CD4-positive, alpha-beta T cell treated with Interleukin-17A for 1 hour (primary cell): Measurements from ENCODE around the gene CCDC106.

ENCODE experiments used
- DNase-seq: peaks from one replicate; pipeline ENCODE4 v3.0.0-alpha.2; 2020

The CCDC106 gene

DNA sequence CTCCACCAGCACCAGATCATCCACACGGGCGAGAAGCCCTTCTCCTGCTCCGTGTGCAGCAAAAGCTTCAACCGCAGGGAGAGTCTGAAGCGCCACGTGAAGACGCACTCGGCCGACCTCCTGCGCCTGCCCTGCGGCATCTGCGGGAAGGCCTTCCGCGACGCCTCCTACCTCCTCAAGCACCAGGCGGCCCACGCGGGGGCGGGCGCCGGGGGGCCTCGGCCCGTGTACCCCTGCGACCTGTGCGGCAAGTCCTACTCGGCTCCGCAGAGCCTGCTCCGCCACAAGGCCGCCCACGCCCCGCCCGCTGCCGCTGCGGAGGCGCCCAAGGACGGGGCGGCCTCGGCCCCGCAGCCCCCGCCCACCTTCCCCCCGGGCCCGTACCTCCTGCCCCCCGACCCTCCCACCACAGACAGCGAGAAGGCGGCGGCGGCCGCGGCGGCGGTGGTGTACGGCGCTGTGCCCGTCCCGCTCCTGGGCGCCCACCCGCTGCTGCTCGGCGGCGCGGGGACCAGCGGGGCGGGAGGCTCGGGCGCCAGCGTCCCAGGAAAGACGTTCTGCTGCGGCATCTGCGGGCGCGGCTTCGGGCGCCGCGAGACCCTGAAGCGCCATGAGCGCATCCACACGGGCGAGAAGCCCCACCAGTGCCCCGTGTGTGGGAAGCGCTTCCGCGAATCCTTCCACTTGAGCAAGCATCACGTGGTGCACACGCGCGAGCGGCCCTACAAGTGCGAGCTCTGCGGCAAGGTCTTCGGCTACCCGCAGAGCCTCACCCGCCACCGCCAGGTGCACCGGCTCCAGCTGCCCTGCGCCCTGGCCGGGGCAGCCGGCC lies 33.1 kb upstream of the CCDC106 start:
- DNase-seq: no peak

DNA sequence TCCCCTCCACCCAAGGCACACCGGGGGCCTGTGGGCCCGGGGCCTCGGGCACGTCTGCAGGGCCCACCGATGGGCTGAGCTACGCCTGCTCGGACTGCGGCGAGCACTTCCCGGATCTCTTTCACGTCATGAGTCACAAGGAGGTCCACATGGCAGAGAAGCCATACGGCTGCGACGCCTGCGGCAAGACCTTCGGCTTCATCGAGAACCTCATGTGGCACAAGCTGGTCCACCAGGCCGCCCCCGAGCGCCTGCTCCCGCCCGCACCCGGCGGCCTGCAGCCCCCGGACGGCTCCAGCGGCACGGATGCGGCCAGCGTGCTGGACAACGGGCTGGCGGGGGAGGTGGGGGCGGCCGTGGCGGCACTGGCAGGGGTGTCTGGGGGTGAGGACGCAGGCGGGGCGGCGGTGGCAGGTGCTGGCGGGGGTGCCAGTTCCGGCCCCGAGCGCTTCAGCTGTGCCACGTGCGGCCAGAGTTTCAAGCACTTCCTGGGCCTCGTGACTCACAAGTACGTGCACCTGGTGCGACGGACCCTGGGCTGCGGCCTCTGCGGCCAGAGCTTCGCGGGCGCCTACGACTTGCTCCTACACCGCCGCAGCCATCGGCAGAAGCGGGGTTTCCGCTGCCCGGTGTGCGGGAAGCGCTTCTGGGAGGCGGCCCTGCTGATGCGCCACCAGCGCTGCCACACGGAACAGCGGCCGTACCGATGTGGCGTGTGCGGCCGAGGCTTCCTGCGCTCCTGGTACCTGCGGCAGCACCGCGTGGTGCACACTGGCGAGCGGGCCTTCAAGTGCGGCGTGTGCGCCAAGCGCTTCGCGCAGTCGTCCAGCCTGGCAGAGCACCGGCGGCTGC lies 32.2 kb upstream of the CCDC106 start:
- no peak for DNase-seq

DNA sequence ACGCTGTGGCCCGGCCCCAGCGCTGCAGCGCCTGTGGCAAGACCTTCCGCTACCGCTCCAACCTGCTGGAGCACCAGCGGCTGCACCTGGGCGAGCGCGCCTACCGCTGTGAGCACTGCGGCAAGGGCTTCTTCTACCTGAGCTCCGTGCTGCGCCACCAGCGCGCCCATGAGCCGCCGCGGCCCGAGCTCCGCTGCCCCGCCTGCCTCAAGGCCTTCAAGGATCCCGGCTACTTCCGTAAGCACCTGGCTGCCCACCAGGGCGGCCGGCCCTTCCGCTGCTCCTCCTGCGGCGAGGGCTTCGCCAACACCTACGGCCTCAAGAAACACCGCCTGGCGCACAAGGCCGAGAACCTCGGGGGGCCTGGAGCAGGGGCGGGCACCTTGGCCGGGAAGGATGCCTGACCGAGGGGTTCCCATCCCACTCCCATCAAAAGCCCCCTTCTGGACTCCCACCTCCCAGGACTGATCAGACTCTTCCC lies 31.6 kb upstream of the CCDC106 start:
- DNase-seq: no peak

DNA sequence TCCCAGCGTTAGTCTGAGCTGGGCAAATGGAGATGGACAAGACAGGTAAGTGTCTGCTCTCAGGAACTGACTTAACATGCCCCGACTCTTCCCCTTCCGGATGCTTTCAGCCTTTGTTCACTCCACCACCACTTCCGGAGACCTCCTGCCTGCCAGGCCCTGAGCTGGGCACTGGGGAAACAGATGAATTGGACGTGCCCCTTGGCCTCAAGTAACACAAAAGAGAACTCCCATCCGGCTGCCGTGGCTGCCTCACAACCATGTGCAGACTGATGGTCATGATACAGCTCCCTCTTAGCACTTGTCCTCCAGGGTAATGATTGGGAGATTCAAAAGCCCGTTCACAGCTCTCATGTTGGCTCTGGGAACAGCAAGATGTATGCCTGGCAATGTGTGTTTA lies 30.6 kb upstream of the CCDC106 start:
- DNase-seq: no peak

DNA sequence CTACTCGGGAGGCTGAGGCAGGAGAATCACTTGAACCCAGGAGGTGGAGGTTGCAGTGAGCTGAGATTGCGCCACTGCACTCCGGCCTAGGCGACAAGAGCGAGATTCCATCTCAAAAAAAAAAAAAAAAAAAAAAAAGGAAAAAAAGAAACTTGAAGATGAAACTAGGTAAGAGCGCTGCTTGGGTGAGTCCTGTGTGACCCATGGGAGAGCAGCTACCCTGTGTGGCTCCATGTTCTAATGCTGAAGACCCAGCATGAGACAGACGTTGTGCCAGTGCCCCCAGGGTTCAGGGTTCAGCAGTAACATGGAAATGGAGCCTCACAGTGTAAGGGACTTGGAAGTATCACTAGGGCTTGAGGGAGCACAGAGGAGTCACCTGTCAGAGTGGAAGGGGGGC lies 29.6 kb upstream of the CCDC106 start:
- no peak for DNase-seq

- DNase-seq: no peak
These were observed 28.7 kb upstream of the CCDC106 start for GRCh38 chr19:55619286-55619685.

- DNase-seq: peak; percentile 44
These were observed 27.4 kb upstream of the CCDC106 start for GRCh38 chr19:55620410-55621204.

GRCh38 chr19:55621205-55621672 lies 26.8 kb upstream of the CCDC106 start:
- no peak for DNase-seq

DNA sequence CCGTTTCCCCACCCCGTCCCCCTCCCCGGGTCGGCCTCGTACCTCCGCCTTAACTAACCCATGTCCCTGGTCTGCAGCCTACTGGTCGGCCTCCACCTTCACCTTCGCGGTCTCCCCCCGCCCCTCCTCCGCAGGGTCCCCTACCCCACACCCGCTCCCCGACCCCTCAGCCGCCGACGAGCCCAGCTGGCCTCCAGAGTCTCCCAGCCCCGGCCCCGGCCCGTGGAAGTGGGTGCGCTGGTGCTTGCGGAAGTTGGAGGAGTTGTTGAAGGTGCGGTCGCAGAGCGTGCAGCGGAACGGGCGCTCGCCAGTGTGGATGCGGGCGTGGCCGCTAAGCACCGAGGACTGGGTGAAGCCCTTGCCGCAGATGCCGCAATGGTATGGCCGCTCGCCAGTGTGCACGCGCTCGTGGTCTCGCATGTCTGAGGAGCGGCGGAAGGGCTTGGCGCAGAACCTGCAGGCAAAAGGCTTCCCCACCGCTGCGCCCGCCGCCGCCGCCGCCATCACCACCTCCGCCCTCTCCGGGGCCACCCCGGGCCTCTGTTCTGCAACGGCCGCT lies 26.3 kb upstream of the CCDC106 start:
- DNase-seq: no peak

- no peak for DNase-seq
These were observed 25.6 kb upstream of the CCDC106 start for GRCh38 chr19:55622242-55622969.

DNA sequence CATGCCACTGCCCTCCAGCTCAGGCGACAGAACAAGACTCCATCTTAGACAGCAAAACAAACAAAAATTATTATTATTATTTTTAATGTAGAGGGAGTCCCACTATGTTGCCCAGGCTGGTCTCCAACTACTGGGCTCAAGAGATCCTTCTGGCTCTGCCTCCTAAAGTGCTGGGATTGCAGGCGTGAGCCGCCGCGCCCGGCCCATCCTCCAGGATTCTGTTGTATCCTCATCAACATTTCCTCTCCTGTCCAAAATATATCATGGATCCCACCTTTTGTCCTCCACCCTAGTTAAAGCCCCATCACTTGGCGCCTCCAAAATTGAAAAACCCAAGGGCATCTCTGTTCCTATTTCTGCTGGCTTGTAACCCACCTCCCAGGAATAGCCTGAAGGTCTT lies 24.9 kb upstream of the CCDC106 start:
- DNase-seq: no peak

DNA sequence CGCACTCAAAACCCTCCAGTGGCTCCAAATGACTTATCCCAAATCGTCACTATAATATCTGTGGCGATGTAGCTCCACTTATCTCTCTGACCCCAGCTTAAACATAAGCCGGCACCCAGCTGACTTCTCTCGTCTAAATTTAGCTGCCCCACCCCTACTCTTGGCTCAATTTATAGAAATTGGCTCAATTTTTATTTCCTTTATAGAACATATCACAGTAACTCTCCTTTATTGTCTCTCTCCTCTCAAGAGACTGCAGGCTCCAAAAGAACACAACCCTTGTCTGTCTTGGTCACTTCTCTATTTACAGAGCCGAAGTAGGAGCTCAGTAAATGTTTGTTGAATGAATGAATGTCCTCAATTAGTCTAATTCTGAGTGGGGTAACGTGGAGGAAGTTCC lies 24.5 kb upstream of the CCDC106 start:
- DNase-seq: no peak

GRCh38 chr19:55624109-55625003 lies 23.7 kb upstream of the CCDC106 start, which contains the start of gene ZNF784:
Gene ZNF784 (minus strand): TSS chr19:55624566. CDS start chr19:55624561, 5 bp downstream.
- DNase-seq: peak; percentile 91

- DNase-seq: no peak
These were observed 23.0 kb upstream of the CCDC106 start for GRCh38 chr19:55625004-55625326.

- peak; percentile 86 for DNase-seq
These were observed 21.7 kb upstream of the CCDC106 start for GRCh38 chr19:55626350-55626749.

DNA sequence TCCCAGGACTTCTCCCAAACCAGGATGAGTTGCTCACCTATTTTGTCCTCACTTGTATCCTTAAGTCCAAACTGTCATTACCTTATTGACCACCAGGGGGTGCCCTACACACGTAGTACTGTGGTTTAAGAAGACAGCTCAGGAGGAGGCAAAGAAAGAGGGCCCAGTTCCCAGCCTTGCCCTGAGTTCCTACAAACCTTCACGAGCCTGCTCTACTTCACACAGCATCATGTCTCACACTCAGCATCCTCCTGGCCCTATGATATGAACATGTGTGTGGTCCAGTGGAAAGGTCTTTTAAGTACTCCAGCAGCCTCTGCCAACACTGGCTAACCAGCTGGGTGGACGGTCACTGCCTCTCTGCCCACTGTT lies 15.6 kb upstream of the CCDC106 start:
- DNase-seq: peak; percentile 94

DNA sequence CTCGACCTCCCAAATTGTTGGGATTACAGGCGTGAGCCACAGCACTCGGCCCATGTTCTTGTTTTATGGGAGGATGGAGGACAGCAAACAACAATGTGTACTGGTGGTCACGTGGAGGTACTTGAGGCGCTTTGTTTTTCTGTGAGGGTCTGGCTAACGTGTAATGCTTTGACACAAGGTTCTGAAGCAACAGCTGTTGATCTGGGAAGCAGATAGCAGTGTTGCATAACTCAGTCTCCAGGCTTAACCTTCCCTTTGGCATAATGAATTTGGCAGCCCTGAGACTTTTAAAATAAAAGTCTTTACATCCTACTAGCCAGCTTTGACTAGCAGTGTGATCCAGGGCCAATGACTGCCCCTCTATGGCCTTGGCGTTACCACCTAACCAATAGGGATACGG lies 14.2 kb upstream of the CCDC106 start:
- DNase-seq: no peak

- DNase-seq: peak; percentile 36
These were observed 12.7 kb upstream of the CCDC106 start for GRCh38 chr19:55635334-55635717.

DNA sequence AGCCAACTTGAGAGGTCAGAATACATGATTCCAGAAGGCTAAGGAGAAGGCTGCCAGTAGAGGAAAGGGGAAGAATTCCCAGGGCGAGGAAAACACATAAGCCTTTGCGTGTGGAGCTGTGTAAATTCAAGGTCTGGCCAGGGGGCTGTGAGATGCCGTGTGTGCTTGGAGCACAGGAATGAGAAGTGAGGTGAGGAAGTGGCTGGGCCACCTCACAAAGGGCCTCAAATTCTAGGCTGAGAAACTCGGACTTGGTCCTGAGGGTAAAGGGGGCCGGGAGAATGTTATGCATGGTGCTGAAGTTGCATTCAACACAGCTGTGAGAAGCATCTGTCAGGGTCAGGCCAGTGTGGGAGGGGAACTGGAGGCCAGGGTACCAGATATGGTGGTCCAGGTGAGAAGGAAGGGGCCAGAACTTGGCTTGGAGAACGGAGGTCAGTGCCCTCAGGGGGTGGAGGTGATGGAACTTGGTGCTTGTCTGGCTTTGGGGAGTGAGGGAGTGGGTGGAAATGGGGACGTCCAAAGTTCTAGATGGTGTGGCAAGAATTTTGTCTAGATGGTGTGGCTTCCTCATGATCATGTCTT lies 12.1 kb upstream of the CCDC106 start:
- no peak for DNase-seq

DNA sequence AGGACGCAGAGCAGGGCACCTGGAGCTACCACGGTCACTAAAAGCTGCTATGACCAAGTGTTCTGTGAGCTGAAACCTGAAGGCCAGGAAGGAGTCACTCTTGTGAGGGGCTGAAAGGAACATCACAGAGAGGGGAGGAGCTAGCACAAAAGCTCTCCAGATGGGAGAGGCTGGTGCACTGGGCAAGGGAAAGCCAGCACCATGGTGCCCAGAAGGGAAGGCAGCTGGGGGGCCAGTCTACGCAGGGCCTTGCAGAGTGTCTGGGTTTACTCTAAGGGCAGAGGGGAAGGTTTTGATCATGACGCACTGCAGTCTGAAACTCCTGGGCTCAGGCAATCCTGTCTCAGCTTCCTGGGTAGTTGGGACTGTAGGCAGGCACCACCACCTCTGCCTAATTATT lies 11.3 kb upstream of the CCDC106 start:
- no peak for DNase-seq

GRCh38 chr19:55637534-55637933 lies 10.5 kb upstream of the CCDC106 start:
- no peak for DNase-seq
